GM12878 (cell line): ENCODE measurements around the gene AKAP11. TPM values are rescaled to one million over a fixed set of nuclear protein-coding genes. Genes with fewer than 3 reads are reported as not detected.

Experiments
- BCL3 ChIP-seq: IDR thresholded peaks from 2 replicates; pipeline ENCODE4 v1.6.1; 2011; ENCODE audit warnings: borderline replicate concordance, low read depth, mild to moderate bottlenecking, moderate library complexity, low read length; ENCODE audit not compliant: insufficient read depth, poor library complexity, severe bottlenecking
- RBBP5 ChIP-seq: fragments of 200-600 bp; sonication (generic); conservative IDR thresholded peaks from 2 replicates; pipeline ENCODE4 v1.6.1; 2016
- TARDBP ChIP-seq: IDR thresholded peaks from 2 replicates; pipeline ENCODE4 v1.6.1; 2016; ENCODE audit warnings: borderline replicate concordance
- TCF3 ChIP-seq: IDR thresholded peaks from 2 replicates; pipeline ENCODE4 v1.6.1; 2012; ENCODE audit warnings: low read depth, mild to moderate bottlenecking, low read length, borderline replicate concordance; ENCODE audit not compliant: insufficient read depth
- ZSCAN29 ChIP-seq: fragments of 450-650 bp; IDR thresholded peaks from 2 replicates; pipeline ENCODE4 v1.6.1; 2017; ENCODE audit warnings: mild to moderate bottlenecking, moderate library complexity
- polyA plus RNA-seq, 11 experiments: library from polyadenylated mRNA; depleted of rRNA in 4 of 11; unstranded in 6 of 11; stranded (reverse) in 5 of 11; fragments of >200 nt; fragmentation: Nextera tagmentation in 4 of 11; fragmentation: Illumina TruSeq in 1 of 11; extraction: Ambion mirVana in 4 of 11; extraction: Trizol in 1 of 11; gene quantifications; 1 replicate in 1 of 11; 2 replicates in 10 of 11; pipeline versions ENCODE4 v1.2.1 to v1.2.3, GENCODE V29; 2011 to 2016; ENCODE audit warnings: inconsistent platforms in 2 of 11, missing spikeins in 2 of 11, low read depth in 1 of 11
- total RNA-seq, 4 experiments: library from RNA; depleted of rRNA in 3 of 4; stranded (reverse); fragments of >200 nt in 3 of 4; fragmentation: Illumina TruSeq in 1 of 4; extraction: Trizol in 1 of 4; gene quantifications; 2 replicates each; pipeline versions ENCODE4 v1.2.1 to v1.2.3, GENCODE V29; 2013 to 2021

AKAP11 gene
- total and polyA plus RNA-seq, 10 of the 15 experiments (the other 5 are each of a cell fraction or from before 2014, with no cell fraction given) = 4.8 to 36.8 (median 17.9) TPM

- no peak for TF ChIP-seq ZSCAN29
- no peak for TF ChIP-seq TCF3
- TF ChIP-seq TARDBP = no peak
- TF ChIP-seq BCL3 = no peak
- TF ChIP-seq RBBP5 = no peak
These were observed 98.3 kb downstream of the AKAP11 start (continued) for GRCh38 chr13:42370229-42370628.

Other genes with a start within 250 kb of the AKAP11 start
- gene DGKH, start 223.5 kb upstream of the AKAP11 start, total RNA-seq (2014; rRNA removed) = 12.5 and 13.5 TPM in 2 replicates
- 14.6 and 16.1 TPM in 2 replicates for gene DGKH, start 223.5 kb upstream of the AKAP11 start, total RNA-seq (2014; rRNA removed; fragmentation: Illumina TruSeq; extraction: Trizol)
- 14.6 and 15.2 TPM in 2 replicates for gene DGKH, start 223.5 kb upstream of the AKAP11 start, total RNA-seq (2021)
- gene DGKH, start 223.5 kb upstream of the AKAP11 start, polyA plus RNA-seq (2011; rRNA removed) = 8.5 and 13.5 TPM in 2 replicates
- 11.3 and 13.6 TPM in 2 replicates for gene DGKH, start 223.5 kb upstream of the AKAP11 start, polyA plus RNA-seq (2014; fragmentation: Illumina TruSeq; extraction: Trizol)
- gene DGKH, start 223.5 kb upstream of the AKAP11 start, polyA plus RNA-seq (2014; fragmentation: Nextera tagmentation; extraction: Ambion mirVana) = 1 to 10 TPM; 1.3 to 2.1 TPM
- gene DGKH, start 223.5 kb upstream of the AKAP11 start, polyA plus RNA-seq (2014; rRNA removed) = 5.4 and 6.1 TPM in 2 replicates
- 1 to 10 TPM; 3.3 to 4.7 TPM for gene DGKH, start 223.5 kb upstream of the AKAP11 start, polyA plus RNA-seq (2016; fragmentation: Nextera tagmentation; extraction: Ambion mirVana)